ENCODE measurements around the gene ALOX12.

DNA sequence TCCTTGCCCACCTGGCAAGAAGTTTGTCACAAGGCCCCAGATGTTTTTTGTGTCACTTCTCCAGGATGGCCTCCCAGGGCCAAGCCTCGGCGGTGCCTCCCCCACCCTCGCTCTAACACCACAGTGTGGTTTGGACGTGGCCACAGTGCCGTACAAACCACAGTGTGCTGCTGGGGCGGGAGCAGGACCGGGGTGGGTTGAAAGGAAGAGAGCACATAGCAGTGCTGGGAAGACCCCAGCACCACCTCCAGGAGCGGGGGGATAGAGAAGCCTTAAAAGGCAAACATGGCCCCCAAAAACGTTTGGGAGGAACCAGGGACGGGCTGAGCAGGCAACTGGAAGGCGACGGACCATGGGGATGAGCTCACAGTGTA is 22.0 kb downstream of the ALOX12 start:
- no peak for TF ChIP-seq POLR2A (IDR thresholded peaks at IDR 0.05; ENCODE audit: low read depth, low read length)
- TF ChIP-seq POLR2AphosphoS5 (IDR thresholded peaks at IDR 0.05; ENCODE audit: low read depth, low read length): no peak
- no peak for TF ChIP-seq TAF1 (IDR thresholded peaks at IDR 0.05; ENCODE audit: borderline replicate concordance, low read depth, low read length)

All from GM12892 (cell line).